OCI-M2 (cell line): Measurements from ENCODE around the gene ARHGAP25.

Experiments used
- DNase-seq: peaks from one replicate; lab custom pipeline; 2025; ENCODE audit not compliant: unreplicated experiment; lab: John Stamatoyannopoulos, UW

ARHGAP25 gene

DNA sequence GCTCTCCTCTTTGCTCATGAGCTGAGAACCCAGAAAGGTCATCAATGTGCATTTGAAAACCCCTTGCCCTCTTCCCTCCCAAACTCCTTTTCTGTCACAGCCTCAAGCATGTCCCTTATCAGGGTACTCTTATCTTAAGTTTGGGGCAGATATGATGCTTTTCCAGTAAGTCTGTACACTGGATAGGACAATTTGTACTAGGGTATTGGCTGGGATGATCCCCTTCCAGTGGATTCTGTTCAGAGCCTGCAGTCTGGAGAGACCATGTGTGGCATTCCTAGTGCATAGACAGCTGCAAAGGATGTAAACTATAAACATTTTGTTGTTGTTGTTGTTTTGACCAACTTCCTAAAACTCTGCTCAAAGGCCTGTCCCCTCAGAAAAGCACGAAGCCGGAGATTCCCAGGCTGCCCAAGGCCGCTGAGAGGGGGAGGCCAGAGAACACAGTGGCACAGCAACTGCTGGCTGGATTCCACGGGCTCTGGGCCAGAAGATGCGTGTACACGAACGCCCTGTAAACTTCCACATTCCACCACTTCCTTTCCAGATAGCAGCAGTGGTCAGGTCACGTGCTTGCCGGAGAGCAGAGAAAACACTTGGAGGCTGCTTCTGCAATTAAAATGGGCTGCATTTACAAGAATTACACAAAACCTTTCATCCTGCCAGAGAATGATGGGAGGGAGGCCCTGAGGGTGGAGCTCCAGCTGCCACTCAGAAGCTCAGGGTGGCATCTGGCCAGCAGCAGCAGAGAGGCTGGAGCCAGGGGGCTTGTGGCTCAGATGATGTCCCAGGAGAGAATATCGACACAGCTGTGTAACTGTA, 94.5 kb downstream of the ARHGAP25 start:
- peak; percentile 15 for DNase-seq

DNA sequence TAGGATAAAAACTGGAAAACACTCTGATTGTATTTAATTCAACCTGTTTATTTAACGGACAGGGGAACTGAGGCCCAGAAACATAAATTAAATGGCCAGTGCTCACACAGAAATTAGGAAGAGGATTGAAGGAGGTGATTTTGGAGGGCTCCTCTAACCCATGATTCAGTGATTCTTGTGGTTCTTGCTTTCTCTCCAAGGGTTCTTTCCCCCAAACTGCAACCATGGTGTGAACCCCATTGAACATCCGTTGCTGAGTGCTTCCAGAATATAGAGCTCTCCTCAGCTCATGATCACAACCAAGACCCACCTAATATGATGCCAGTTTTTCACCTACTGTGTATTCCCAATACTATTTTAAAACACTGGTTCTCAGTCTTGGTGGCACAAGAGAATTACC, 95.1 kb downstream of the ARHGAP25 start:
- DNase-seq: no peak

DNA sequence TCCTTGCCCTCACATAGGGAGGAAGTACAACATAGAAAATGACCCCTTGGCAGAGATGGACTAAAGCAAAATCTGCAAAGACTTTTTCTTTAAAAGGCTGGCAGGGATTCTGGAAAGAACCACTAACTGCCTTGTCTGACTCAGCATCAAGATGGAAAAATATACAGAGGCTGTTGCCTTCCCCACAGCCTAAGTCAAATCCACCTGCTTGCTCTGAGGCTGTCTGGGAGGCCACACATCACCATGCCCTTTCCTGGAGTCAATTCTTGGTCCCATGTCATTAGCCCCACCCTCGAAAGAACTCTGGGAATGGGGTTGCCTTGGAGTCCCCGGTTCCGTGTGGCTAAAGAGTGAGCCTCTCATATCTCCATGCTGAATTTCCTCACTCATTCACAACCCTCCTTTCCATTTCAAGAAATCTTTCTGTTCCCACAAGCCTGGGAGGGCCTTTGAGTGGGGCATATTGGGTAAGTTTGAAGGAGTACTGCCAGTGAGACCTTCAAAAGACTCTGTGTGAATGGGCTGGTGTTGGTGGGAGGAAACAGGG, 97.1 kb downstream of the ARHGAP25 start:
- DNase-seq: no peak

DNA sequence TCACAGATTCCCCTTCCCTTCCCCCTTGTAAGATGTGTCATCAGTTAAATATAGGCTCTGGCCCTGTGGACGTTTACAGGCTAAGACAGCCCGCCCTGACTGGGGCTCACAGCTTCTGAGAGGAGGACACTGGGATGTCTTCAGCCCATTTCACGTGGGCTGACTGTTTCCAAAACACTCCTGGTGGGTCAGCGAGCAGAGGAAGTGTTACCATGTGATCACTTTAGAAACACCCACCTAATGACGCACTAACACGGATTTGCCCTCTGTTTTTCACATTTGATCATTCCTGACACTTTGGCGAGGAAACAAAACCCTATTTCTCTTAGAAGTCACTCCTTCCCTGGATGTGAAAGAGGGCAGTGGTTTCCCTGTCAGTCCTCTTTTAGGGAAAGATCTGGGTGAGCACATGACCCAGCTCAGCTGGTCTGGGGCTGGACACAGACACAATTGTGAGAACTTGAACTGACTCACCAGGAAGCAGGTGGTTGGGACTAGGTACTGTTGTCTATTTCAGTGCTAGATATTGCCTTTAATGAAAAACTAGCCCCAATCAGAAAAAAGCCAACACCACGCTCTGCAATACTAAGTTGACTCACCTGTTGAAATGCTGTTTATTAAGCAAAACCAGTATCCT, 97.7 kb downstream of the ARHGAP25 start:
- DNase-seq: no peak

DNA sequence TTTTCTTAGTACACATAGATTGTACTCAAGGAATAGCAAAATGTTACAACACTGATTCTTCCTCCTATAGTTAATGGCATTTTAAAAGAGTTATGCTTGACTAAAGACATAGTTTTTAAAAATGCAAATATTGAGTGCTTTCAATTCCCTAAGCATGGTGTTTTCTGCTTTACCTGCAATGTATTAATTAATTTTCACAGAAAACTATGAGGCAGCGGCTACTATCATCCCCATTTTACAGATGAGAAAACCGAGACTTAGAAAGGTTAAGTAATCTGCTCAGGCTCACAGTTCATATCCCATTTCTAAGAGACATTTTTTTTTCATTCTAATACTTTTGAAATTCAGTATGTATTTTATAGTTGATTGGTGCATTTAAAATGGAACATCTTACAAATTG, 98.6 kb downstream of the ARHGAP25 start:
- DNase-seq: no peak

DNA sequence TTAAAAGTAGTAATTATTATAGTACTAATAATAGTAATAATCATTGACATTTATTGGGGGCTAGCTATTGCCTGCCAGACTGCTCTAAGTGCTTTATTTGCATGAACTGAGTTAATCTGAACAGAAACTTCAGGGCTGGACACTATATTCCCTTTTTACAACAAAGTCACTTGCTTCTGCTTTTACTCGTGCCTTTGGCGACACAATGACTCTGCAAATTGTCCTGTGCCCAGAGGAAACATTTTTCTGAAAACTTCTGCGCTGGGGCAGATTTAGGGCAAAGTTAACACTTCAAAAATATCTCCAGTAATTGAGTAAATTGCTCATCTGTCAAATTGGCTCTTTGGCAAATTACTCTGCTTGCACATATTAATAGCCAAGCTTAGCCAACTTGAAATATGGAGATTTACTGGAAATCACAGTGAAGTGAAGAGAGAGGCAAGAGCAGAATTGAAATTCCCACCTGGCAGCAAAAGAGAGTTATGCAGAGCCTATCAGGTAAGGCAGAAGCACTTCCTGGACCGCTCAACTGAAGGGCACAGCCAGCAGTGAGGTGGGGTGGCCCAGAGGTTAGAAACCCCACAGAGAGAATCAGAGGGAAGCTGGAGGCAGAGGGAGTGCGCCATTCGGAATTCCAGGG, 100.2 kb downstream of the ARHGAP25 start:
- no peak for DNase-seq

DNA sequence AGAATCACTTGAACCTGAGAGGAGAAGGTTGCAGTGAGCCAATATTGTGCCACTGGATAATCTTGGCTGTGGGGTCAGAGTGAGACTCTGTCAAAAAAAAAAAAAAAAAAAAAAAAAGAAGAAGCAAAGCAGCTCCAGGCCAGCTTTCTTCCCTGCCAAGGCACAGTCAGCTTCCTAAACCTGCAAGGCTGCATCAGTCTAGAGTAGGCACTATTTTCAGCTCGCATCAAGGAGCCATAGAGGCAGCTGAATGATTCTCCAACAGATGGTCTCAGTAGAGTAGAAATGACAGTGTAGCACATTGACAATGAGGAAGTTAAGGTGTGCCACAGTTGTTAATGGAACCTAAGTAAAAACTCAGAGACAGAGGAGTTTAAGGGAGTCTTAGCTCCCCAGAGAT, 101.0 kb downstream of the ARHGAP25 start:
- no peak for DNase-seq

DNA sequence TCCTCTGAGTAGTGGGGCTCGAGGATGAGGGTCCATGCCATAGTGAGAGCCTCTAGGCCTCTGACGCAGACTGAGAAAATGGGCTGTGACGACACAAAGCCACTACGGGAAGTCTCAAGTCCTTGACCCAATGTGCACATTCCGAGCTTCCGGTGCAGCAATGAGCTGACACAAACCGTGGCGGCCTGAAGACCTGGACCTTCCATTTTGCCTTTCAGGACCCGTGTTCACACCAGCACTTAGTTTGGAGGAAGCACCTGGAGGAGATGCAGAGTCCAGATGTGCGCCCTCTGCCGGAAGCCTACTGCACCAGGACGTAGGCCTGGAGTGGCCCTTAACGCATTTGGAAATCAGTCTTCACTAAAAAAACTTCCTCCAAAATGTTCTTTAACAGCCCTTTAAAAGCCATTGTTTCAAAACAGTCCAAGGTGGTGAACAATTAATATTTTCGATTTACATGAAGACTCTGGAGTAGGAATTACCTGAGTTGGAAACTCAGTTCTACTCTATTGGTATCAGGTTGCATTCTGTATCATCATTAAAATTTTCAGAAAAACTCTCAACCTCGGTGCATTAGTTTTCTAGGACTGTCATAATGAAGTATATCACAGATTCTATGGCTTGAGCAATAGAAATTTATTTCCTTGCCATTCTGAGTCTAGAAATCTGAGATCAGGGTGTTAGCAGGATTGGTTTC, 102.7 kb downstream of the ARHGAP25 start:
- DNase-seq: no peak

DNA sequence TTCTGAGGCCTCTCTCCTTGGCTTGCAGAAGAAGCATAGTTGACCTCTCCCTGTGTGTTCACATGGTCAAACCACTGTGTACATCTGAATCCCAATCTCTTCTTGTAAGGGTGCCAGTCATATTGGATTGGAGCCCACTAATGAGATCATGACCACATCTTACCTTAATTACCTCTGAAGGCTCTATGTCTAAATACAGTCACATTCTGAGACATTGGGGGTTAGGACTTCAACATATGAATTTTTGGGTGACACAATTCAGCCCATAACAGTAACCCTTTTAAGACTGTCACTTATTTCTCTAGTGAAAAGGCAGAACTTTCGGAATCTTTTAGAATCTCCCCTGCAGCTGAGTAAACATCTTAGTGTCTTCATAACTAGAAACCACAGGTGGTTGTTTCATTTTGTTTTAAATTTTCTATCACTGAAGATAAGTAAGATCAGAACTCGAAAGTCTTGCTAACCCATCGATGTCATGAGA, 103.3 kb downstream of the ARHGAP25 start:
- DNase-seq: no peak

DNA sequence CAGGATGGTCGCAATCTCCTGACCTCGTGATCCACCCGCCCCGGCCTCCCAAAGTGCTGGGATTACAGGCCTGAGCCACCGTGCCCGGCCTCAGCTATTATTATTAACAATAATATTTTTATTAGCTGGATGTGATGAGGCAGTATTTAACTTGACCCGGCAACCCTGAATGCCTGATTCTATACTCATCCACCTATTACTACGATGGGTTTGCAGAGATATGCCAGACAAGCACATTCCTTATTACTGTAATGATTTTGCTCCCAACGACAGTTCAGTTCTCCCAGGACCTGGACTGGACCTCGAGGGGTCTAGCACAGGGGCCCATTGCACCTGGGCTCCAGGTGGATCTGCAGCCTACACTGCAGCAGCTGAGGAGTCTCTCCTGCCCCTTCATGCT, 104.0 kb downstream of the ARHGAP25 start:
- DNase-seq: no peak

DNA sequence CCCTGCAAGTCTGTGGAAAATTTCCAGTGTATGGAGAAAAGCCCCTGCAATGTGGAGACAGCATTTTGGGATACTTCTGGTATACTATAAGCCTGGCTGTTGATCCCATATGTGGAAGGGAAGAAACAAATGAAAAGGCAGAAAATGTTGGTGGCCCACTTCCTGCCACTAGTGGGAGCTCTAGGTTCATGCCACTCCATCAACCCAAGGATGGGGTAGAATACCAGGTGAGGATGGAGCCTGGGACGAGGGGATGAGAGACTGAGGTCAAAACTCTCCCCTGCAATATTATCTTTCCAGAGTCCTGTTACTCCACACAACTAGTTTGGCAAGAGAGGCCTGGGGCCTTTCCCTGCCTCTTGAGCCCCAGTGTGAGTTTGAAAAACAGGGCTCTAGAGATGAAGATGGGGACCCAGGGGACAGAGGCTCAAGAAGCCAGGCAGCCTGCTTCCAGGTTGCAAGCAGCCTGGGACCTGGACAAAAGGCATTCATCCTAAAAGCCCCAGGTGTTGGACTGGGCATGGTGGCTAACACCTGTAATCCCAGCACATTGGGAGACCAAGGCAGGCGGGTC, 104.7 kb downstream of the ARHGAP25 start:
- no peak for DNase-seq

DNA sequence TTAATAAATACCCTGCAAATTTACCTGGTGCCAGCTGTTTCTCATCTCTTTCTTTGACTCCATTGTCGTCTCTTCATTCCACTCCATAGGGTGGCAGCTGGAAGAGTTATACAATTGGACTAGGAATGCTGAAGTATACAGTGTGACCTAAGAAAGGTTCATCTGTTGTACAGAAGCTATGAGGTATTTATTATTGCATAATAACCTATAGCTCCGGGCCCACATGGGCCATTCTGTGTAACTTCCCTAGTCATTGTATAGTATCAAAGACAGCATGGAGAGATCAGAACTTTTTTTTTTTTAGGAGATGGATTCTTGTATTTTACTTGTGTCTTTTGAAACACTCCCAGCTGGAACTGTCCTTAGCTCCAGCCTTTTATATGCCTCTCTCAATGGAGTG, 110.4 kb downstream of the ARHGAP25 start:
- DNase-seq: no peak

DNA sequence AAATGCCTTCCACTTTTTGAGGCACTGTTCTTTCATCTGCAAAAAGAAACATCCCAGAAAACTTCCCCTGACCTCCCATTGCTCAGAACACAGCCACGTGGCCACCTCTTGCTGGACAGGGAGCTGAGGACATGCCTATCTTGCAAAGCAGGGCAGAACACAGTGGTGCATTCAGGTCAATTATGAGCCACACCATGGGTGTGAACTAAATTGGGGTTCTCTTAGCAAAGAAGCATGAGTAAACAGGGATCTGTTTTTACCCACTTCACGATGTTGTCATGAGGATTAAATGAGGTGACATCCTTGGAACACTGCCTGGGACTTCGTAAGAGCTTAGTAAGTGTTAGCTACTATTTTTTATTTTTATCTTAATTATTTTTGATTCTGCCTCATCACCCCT, 111.5 kb downstream of the ARHGAP25 start:
- DNase-seq: no peak

DNA sequence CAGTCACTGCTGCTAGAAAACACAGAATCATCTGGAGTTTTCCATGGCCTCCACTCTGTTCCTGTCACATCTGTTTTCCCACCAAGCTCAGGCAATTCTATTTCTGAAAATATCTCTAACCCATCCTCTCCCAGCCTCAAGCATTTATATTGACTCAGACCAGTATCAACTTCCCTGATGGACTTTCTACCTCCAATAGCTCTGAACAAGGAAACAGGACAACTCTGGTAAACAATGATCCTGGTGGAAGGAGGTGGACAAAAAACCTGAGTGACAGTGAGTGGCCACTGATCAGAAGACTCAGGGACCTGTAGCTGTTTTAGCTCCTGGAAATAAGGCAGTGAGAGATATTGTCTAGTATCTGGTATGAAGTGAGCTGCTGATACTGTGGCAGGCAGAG, 113.1 kb downstream of the ARHGAP25 start:
- no peak for DNase-seq

DNA sequence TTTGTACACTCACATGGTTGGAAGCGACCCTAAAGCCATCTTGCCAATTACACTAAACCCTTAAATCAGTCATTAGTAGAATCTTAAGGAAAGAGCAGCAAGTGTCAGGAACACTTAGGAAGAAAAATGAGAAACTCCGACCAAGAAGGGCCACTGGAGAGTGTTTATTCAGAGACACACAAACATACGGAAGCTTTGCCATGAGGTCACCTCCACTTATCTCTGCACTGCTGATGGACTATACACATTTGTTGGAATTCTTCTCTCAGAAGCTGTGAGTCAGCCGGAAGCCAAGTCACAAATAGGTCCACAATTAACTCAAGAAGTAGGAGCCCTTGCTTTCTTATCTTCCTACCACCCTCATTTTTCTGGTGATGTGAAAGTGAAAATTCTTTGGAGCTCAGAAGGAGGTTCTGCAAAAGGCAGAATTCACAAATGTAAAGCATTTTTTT, 115.0 kb downstream of the ARHGAP25 start:
- DNase-seq: no peak

DNA sequence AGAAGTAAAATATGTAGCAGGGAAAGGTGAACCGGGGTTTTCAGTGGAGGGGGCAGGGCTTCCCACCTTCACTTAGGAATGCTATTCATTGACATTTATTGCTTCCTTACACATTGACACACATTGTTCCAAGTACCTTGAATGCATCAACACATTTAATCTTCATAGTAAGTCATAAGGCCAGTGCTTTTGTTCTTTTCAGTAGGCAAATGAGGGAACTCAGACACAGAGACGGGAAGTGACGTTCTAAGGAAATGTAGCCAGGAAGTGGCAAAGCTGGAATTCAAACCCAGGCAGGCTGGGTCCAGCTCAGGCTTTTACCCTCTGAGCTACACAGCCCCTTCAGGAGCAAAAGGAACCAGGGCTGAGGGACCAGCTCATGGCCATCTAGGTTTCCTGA, 115.9 kb downstream of the ARHGAP25 start:
- no peak for DNase-seq

DNA sequence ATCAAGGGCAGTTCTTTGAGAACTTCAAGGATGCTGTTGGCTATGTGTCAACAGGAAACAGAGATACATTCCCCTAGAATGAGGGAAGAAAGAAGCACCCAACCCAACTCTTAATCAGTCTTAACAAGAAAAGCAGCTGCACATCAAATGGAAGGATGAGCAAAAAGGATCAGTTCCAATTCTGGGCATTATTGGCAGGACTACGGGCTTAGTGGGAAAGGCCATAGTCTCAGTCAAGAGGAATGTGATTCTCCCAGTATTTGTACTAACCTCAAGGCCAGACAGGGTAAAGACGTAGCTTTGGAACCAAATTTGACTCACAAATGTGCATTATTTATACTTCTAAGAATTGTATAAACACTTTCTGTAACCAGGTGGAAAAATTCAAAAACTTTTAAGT, 118.4 kb downstream of the ARHGAP25 start:
- DNase-seq: no peak

DNA sequence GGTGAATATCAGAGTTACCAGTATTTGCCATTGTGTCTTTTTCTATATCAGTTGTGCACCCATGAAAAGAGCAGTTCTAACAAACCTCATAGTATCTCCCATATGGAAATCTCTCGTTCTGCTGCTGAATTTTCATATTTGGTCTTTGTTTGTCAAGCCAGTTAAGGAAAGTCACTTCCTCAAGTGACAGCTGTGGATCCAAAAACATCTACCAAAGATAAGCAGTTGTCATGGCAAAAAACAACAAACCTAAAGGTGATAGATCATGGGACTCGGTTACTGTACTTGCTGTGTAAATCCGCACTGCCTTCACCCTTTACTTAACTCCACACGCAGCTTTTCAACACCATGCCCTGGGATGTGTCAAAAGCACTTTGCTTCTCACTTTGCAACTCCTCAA, 119.3 kb downstream of the ARHGAP25 start:
- no peak for DNase-seq

DNA sequence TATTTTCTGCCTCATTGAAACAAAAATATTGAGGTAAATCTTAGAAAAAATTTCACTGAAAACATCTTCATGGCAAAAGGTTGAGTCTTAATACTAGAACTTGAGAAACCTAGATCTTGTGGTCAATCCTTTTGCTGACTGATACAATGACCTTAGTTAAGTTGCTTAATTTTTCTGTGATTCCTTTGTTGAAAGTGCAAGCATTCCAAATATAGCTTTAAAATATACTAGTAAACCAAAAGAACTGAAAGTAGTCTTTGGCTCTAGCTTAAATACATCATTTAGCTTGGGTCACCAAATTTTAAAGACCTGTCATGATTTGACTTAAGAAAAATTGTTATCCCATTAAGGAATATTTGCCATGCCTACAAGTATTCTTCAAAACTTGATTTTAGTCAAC, 119.9 kb downstream of the ARHGAP25 start:
- DNase-seq: no peak

DNA sequence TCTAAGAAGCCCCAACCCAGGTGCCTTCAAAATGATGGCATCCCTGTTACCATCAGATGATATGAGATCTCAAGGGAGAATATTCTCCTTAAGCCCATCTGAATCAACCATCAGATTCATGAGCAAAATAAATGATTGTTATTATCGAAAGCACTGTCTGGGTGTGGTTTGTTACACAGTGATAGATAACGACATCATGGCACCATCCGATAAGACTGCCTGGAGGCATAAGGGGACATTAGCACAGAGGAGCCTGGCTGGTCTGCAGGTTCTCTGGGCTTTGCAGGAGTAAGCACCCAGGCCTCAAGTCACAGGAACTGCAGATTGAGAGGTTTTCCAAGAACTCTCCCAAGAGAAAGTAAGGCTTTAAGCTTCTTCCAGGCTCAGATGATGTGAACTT, 120.9 kb downstream of the ARHGAP25 start:
- DNase-seq: no peak
